Activated B cell treated with CpG ODN at 0.5 μM for 24 hours (primary cell): Measurements from ENCODE around the gene AGT. TPM values are rescaled to one million over a fixed set of nuclear protein-coding genes. Genes with fewer than 3 reads are reported as not detected.
"Not testable (repeated sequence)": the region's sequence is repeated elsewhere in the genome, so short reads cannot be mapped to it uniquely, and the experiment has no call there.

Source experiments
- ATAC-seq: fragments of 200-7000 bp; cut with Tn5 transposase; one replicate; pipeline ENCODE4 v1.10.0; 2021; ENCODE audit warnings: low read depth, mild to moderate bottlenecking, moderate library complexity
- CTCF ChIA-PET: fragments of 350-600 bp; sonication (Branson Sonifier 250); formaldehyde crosslinking; loops from one replicate; lab custom pipeline; 2021; ENCODE audit warnings: antibody characterized with exemption; lab: Charles Lee
- POLR2A ChIA-PET: fragments of 350-600 bp; sonication (Branson Sonifier 250); formaldehyde crosslinking; loops from one replicate; lab custom pipeline; 2021; ENCODE audit warnings: antibody characterized with exemption; lab: Charles Lee
- DNase-seq: peaks from one replicate; pipeline ENCODE4 v3.0.0; 2022
- H3K27ac Mint-ChIP-seq: one replicate; pipeline ENCODE4 v1.8.0; 2020; ENCODE audit warnings: mixed read lengths
- H3K27me3 Mint-ChIP-seq: one replicate; pipeline ENCODE4 v1.8.0; 2021; ENCODE audit warnings: mixed read lengths
- H3K36me3 Mint-ChIP-seq: one replicate; pipeline ENCODE4 v1.8.0; 2021; ENCODE audit warnings: low read depth, mixed read lengths
- H3K4me1 Mint-ChIP-seq: one replicate; pipeline ENCODE4 v1.8.0; 2021; ENCODE audit warnings: mixed read lengths
- H3K4me3 Mint-ChIP-seq: one replicate; pipeline ENCODE4 v1.8.0; 2020; ENCODE audit warnings: mild to moderate bottlenecking, mixed read lengths
- H3K9me3 Mint-ChIP-seq: one replicate; pipeline ENCODE4 v1.8.0; 2020; ENCODE audit warnings: mixed read lengths
- intact Hi-C: fragments of 100-400 bp; cut with micrococcal nuclease; formaldehyde crosslinking; loops from one replicate; pipeline ENCODE4 v1.15.1; 2024
- total RNA-seq: library from RNA; stranded (reverse); gene quantifications from 2 replicates; pipeline ENCODE4 v1.2.3, GENCODE V29; 2022
- TF ChIP-seq, protein P1 (sequence below): fragments of 200-600 bp; IDR thresholded peaks from one replicate; pipeline ENCODE4 v1.8.0; 2022; ENCODE audit warnings: antibody characterized with exemption, mild to moderate bottlenecking

Gene AGT
- total RNA-seq, 1 donor from 2014 or later: not detected

DNA sequence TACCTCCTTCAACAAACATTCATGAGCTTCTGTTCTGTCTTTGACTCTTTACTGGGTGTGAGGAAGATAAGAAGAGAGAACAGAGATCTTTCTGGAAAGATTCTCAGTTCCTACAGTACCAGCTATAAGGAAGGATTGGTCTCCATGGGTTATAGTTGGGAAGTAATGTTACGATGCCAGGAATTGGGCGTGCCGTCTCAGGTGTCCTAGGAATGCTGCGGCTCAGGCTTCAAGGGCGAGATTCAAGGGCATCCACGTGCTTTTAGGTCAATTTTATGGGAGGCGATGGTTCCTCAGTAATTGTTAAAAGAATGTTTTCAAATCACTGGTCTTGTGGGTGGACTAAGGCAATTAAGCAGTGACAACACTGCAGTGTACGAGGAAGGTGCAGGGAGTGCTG, 44.4 kb downstream of the AGT start:
- DNase-seq (no peak), ATAC-seq (no peak)
- no peaks in the 10 kb centered on the region for H3K27me3 Mint-ChIP-seq
- H3K36me3 Mint-ChIP-seq: peaks cover 90% of the 10 kb centered on the region
- no peak overlapping the region for H3K4me3 Mint-ChIP-seq
- no peaks in the 10 kb centered on the region for H3K9me3 Mint-ChIP-seq
- H3K4me1 Mint-ChIP-seq: no peaks in the 10 kb centered on the region
- intact Hi-C loops: no loop called here
- ChIA-PET CTCF (no interaction called here), POLR2A (no interaction called here)
- TF ChIP-seq, protein P1, sequence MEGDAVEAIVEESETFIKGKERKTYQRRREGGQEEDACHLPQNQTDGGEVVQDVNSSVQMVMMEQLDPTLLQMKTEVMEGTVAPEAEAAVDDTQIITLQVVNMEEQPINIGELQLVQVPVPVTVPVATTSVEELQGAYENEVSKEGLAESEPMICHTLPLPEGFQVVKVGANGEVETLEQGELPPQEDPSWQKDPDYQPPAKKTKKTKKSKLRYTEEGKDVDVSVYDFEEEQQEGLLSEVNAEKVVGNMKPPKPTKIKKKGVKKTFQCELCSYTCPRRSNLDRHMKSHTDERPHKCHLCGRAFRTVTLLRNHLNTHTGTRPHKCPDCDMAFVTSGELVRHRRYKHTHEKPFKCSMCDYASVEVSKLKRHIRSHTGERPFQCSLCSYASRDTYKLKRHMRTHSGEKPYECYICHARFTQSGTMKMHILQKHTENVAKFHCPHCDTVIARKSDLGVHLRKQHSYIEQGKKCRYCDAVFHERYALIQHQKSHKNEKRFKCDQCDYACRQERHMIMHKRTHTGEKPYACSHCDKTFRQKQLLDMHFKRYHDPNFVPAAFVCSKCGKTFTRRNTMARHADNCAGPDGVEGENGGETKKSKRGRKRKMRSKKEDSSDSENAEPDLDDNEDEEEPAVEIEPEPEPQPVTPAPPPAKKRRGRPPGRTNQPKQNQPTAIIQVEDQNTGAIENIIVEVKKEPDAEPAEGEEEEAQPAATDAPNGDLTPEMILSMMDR: no peak
- no peak overlapping the region for H3K27ac Mint-ChIP-seq

DNA sequence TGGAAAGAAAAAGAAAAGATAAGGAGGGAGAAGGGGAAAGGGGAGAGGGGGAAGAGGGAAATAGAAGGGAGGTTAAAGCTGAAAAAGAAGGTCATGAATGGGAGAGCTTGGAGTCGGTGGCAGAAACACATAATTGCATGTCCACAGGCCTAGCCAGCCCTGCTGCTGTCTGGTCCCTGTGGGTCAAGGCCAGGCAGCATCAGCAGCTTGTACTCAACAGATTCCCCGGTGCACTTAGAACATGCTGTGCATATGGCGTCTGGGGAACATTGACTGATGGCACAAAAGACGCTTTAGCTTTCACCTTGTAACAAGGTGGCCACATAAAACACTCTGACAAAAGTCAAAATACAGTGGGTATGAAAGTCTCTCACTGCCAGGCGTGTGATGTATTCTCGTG, 45.7 kb downstream of the AGT start:
- no peak overlapping the region for H3K4me3 Mint-ChIP-seq
- peaks cover 86% of the 10 kb centered on the region for H3K36me3 Mint-ChIP-seq
- no peak for ATAC-seq
- no peak overlapping the region for H3K27ac Mint-ChIP-seq
- TF ChIP-seq, protein P1: no peak
- intact Hi-C loops: no loop called here
- CTCF ChIA-PET: no interaction called here
- no peaks in the 10 kb centered on the region for H3K4me1 Mint-ChIP-seq
- POLR2A ChIA-PET: no interaction called here
- no peaks in the 10 kb centered on the region for H3K27me3 Mint-ChIP-seq
- no peak for DNase-seq
- H3K9me3 Mint-ChIP-seq: no peaks in the 10 kb centered on the region

DNA sequence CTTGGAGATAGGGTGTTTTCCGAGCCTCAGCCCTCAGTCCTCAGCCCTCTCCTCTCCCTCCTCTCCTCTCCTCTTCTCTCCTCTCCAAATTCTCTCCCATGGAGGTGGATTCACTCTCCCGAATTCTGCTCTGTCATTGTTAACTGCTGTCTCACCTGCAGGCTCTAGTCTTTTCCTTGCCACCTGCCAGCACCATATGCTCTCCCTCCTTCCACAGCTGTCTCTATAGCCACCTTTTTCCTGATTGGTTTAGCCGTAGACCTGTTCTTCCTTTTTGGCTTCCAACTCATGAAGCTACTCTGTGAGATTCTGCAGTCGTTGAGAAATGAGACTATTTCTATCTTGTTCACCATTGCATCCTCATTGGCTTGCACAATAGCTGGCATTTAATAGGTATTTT, 51.9 kb downstream of the AGT start:
- Mint-ChIP-seq H3K27ac (no peak overlapping the region), H3K9me3 (no peaks in the 10 kb centered on the region), H3K4me1 (no peaks in the 10 kb centered on the region), H3K4me3 (no peak overlapping the region), H3K27me3 (no peaks in the 10 kb centered on the region), H3K36me3 (peaks cover 73% of the 10 kb centered on the region)
- DNase-seq (no peak), ATAC-seq (no peak)
- POLR2A ChIA-PET: no interaction called here
- intact Hi-C loops: no loop called here
- TF ChIP-seq, protein P1: no peak
- CTCF ChIA-PET: no interaction called here

DNA sequence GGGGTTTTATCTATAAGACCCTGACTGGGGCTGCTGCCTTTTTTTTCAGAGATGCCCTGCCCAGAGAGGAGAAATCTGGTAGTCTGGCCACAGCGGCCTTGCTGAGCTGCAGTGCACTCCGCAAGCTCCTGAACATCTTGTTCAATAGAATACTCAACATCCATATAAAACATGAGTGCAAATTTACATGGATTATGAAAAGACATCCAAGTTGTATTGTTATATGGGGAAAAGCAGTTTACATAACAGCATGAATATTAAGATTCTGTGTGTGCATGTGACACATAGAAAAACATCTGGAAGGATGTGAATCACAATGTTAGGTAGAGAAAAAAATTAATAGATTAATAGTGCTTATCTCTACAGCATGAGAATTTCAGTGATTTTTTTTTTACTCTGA, 55.2 kb downstream of the AGT start:
- Mint-ChIP-seq H3K27me3 (no peaks in the 10 kb centered on the region), H3K36me3 (peaks cover 54% of the 10 kb centered on the region)

DNA sequence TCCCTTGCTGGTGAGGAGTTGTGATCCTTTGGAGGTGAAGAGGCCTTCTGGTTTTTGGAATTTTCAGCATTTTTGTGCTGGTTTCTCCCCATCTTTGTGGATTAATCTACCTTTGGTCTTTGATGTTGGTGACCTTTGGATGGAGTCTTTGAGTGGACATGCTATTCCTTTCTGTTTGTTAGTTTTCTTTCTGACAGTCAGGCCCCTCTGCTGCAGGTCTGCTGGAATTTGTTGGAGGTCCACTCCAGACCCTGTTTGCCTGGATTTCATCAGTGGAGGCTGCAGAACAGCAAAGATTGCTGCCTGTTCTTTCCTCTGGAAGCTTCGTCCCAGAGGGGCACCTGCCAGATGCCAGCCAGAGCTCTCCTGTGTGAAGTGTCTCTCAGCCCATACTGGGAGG, 55.8 kb downstream of the AGT start:
- intact Hi-C loops, DNase-seq, H3K9me3 Mint-ChIP-seq, H3K27me3 Mint-ChIP-seq, CTCF ChIA-PET, POLR2A ChIA-PET, H3K4me3 Mint-ChIP-seq, H3K27ac Mint-ChIP-seq, ATAC-seq: not testable (repeated sequence)
- peaks cover 52% of the 10 kb centered on the region for H3K36me3 Mint-ChIP-seq
- peaks cover 27% of the 10 kb centered on the region for H3K4me1 Mint-ChIP-seq

More for the DNA sequence above, 55.2 kb downstream of the AGT start:
- ChIA-PET POLR2A (no interaction called here), CTCF (no interaction called here)
- DNase-seq (no peak), ATAC-seq (no peak)
- Mint-ChIP-seq H3K4me3 (no peak overlapping the region), H3K9me3 (no peaks in the 10 kb centered on the region), H3K4me1 (peaks cover 27% of the 10 kb centered on the region), H3K27ac (no peak overlapping the region)
- TF ChIP-seq, protein P1: no peak
- intact Hi-C loops: no loop called here

DNA sequence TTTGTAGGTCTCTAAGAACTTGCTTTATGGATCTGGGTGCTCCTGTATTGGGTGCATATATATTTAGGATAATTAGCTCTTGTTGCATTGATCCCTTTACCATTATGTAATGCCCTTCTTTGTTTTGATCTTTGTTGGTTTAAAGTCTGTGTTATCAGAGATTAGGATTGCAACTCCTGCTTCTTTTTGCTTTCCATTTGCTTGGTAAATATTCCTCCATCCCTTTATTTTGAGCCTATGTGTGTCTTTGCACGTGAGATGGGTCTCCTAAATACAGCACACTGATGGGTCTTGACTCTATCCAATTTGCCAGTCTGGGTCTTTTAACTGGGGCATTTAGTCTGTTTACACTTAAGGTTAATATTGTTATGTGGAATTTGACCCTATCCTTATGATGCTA, 57.2 kb downstream of the AGT start:
- H3K27me3 Mint-ChIP-seq, H3K4me3 Mint-ChIP-seq, CTCF ChIA-PET, intact Hi-C loops, ATAC-seq, POLR2A ChIA-PET, DNase-seq, H3K9me3 Mint-ChIP-seq, H3K27ac Mint-ChIP-seq: not testable (repeated sequence)
- H3K4me1 Mint-ChIP-seq: peaks cover 27% of the 10 kb centered on the region
- H3K36me3 Mint-ChIP-seq: peaks cover 48% of the 10 kb centered on the region

Other genes with a start within 250 kb of the AGT start
- 38.5 and 39.0 TPM in 2 replicates for gene COG2, start 71.6 kb downstream of the AGT start, total RNA-seq
- not detected in 2 replicates for gene CAPN9, start 33.3 kb upstream of the AGT start, total RNA-seq
- gene C1orf198, start 154.4 kb upstream of the AGT start, total RNA-seq: 3.5 and 3.9 TPM in 2 replicates